ENCODE results near the gene ZNF423.
A peak's percentile ranks its signal among the peaks of the same experiment; 100 is the strongest.

The ZNF423 gene

DNA sequence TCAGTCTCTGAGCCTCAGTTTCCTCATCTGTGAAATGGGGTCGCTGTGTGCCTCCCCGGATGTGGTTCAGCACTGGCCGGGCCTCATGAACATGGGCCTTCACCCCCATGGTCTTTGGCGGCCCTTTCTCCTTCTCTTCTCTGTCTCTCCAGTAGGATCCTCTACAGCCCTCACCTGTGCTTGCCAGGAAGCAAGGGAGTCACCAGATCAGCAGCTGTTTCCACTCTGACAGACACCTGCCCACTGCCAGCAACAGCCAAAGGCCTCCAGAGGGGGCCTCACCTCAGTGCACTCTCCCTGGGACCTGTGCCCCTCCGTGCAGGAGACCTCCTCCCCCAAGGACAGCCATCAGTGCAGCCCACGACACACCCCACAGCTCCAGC lies 392.9 kb downstream of the ZNF423 start:
- Histone ChIP-seq H3K4me2 (ENCODE audit: insufficient read depth, low read length) (peak overlapping the region; percentile 57), H3K27ac (ENCODE audit: low read length) (peak overlapping the region; percentile 96), H3K79me2 (ENCODE audit: insufficient read depth, low read length) (no peaks in the 10 kb centered on the region), H3K9me3 (ENCODE audit: insufficient read depth, low read length, severe bottlenecking) (no peaks in the 10 kb centered on the region), H3K9ac (ENCODE audit: low read depth, low read length) (peak overlapping the region; percentile 66), H3K36me3 (ENCODE audit: insufficient read depth, low read length) (no peaks in the 10 kb centered on the region), H3K4me1 (ENCODE audit: insufficient read depth, low read length) (peaks cover 69% of the 10 kb centered on the region), H3K4me3 (ENCODE audit: low read depth in 1 of 2, low read length in 2 of 2) (peak overlapping the region in 1 of 2 experiments; percentile 49; a peak in 2 of 4 replicates), H3K27me3 (ENCODE audit: insufficient read depth, low read length, poor library complexity) (no peaks in the 10 kb centered on the region), H4K20me1 (ENCODE audit: insufficient read depth, low read length) (no peaks in the 10 kb centered on the region), H2AFZ (ENCODE audit: low read depth, low read length) (0 out of 2 replicates have a peak overlapping the region, but pooled peaks have one; percentile 30)
- peak; percentile 69 for ATAC-seq (ENCODE audit: insufficient read depth, low read depth)
- DNase-seq = peak; percentile 88
- TF ChIP-seq EZH2 (IDR thresholded peaks at IDR 0.05; ENCODE audit: borderline replicate concordance, low read depth, low read length, severe bottlenecking) = no peak
- peak; percentile 52 for TF ChIP-seq CTCF (IDR thresholded peaks at IDR 0.05; ENCODE audit: borderline replicate concordance, extremely low read depth, low read length, poor library complexity, severe bottlenecking)

- Histone ChIP-seq H3K4me3 (ENCODE audit: low read depth in 1 of 2, low read length in 2 of 2) (peak overlapping the region in 1 of 2 experiments; percentile 49; a peak in 2 of 4 replicates), H3K9me3 (ENCODE audit: insufficient read depth, low read length, severe bottlenecking) (no peaks in the 10 kb centered on the region), H3K36me3 (ENCODE audit: insufficient read depth, low read length) (no peaks in the 10 kb centered on the region), H4K20me1 (ENCODE audit: insufficient read depth, low read length) (no peaks in the 10 kb centered on the region), H2AFZ (ENCODE audit: low read depth, low read length) (peak overlapping the region; percentile 20), H3K4me2 (ENCODE audit: insufficient read depth, low read length) (peak overlapping the region; percentile 57), H3K9ac (ENCODE audit: low read depth, low read length) (peak overlapping the region; percentile 66), H3K27ac (ENCODE audit: low read length) (peak overlapping the region; percentile 96), H3K79me2 (ENCODE audit: insufficient read depth, low read length) (no peaks in the 10 kb centered on the region), H3K27me3 (ENCODE audit: insufficient read depth, low read length, poor library complexity) (no peaks in the 10 kb centered on the region), H3K4me1 (ENCODE audit: insufficient read depth, low read length) (peaks cover 69% of the 10 kb centered on the region)
- DNase-seq (peak; percentile 48), ATAC-seq (ENCODE audit: insufficient read depth, low read depth) (peak; percentile 6; the same call in 1 of the 3 replicates)
- TF ChIP-seq CTCF (IDR thresholded peaks at IDR 0.05; ENCODE audit: borderline replicate concordance, extremely low read depth, low read length, poor library complexity, severe bottlenecking) (no peak), EZH2 (IDR thresholded peaks at IDR 0.05; ENCODE audit: borderline replicate concordance, low read depth, low read length, severe bottlenecking) (no peak)
These were observed 393.4 kb downstream of the ZNF423 start for GRCh38 chr16:49462362-49462988.

- H3K9ac ChIP-seq (ENCODE audit: low read depth, low read length) = peak overlapping the region; percentile 66
- H3K79me2 ChIP-seq (ENCODE audit: insufficient read depth, low read length) = no peaks in the 10 kb centered on the region
- H3K27me3 ChIP-seq (ENCODE audit: insufficient read depth, low read length, poor library complexity) = no peaks in the 10 kb centered on the region
- peak overlapping the region; percentile 96 for H3K27ac ChIP-seq (ENCODE audit: low read length)
- ATAC-seq (ENCODE audit: insufficient read depth, low read depth) (no peak), DNase-seq (peak; percentile 38)
- no peak for TF ChIP-seq EZH2 (IDR thresholded peaks at IDR 0.05; ENCODE audit: borderline replicate concordance, low read depth, low read length, severe bottlenecking)
- no peak for TF ChIP-seq CTCF (IDR thresholded peaks at IDR 0.05; ENCODE audit: borderline replicate concordance, extremely low read depth, low read length, poor library complexity, severe bottlenecking)
- H4K20me1 ChIP-seq (ENCODE audit: insufficient read depth, low read length) = no peaks in the 10 kb centered on the region
- no peak overlapping the region for H2AFZ ChIP-seq (ENCODE audit: low read depth, low read length)
- peaks cover 69% of the 10 kb centered on the region for H3K4me1 ChIP-seq (ENCODE audit: insufficient read depth, low read length)
- no peaks in the 10 kb centered on the region for H3K36me3 ChIP-seq (ENCODE audit: insufficient read depth, low read length)
- H3K4me2 ChIP-seq (ENCODE audit: insufficient read depth, low read length) = peak overlapping the region; percentile 57
- H3K4me3 ChIP-seq (ENCODE audit: low read depth in 1 of 2, low read length in 2 of 2) = peak overlapping the region in 1 of 2 experiments; percentile 49; a peak in 1 of 4 replicates
- no peaks in the 10 kb centered on the region for H3K9me3 ChIP-seq (ENCODE audit: insufficient read depth, low read length, severe bottlenecking)
These were observed 394.4 kb downstream of the ZNF423 start for GRCh38 chr16:49461517-49461951.
